HepG2 (cell line): ENCODE results near the gene PSPH. TPM values are rescaled to one million over a fixed set of nuclear protein-coding genes. Genes with fewer than 3 reads are reported as not detected.

ENCODE experiments used
- FLYWCH1 ChIP-seq: sonication (generic); formaldehyde crosslinking; IDR thresholded peaks from 2 replicates; pipeline ENCODE4 v1.8.1; 2023; ENCODE audit warnings: mild to moderate bottlenecking, missing genetic modification reagents
- MAZ ChIP-seq, 2 experiments: sonication (generic) in 1 of 2; formaldehyde crosslinking in 1 of 2; IDR thresholded peaks; 2 replicates each; pipeline versions ENCODE4 v1.5.0 to v1.6.1; 2012 to 2020; ENCODE audit warnings: low read depth in 2 of 2, mild to moderate bottlenecking in 2 of 2, borderline replicate concordance in 1 of 2, improper control_type of control experiment in 1 of 2, low read length in 1 of 2, missing genetic modification reagents in 1 of 2, moderate library complexity in 1 of 2
- NFKBIZ ChIP-seq: IDR thresholded peaks from 2 replicates; pipeline ENCODE4 v1.6.1; 2018; ENCODE audit warnings: missing genetic modification reagents, missing compliant biosample characterization
- PITX1 ChIP-seq: sonication (generic); formaldehyde crosslinking; IDR thresholded peaks from 2 replicates; pipeline ENCODE4 v1.5.1; 2020; ENCODE audit warnings: mild to moderate bottlenecking, missing genetic modification reagents
- SMAD9 ChIP-seq: sonication (generic); formaldehyde crosslinking; IDR thresholded peaks from 2 replicates; pipeline ENCODE4 v1.5.1; 2020; ENCODE audit warnings: mild to moderate bottlenecking, missing genetic modification reagents
- SNAI1 ChIP-seq: sonication (generic); formaldehyde crosslinking; IDR thresholded peaks from 2 replicates; pipeline ENCODE4 v1.5.0; 2020; ENCODE audit warnings: mild to moderate bottlenecking, missing genetic modification reagents, borderline replicate concordance
- YY1 ChIP-seq: IDR thresholded peaks from 2 replicates; pipeline ENCODE4 v1.6.1; 2011; ENCODE audit warnings: low read length, low read depth, moderate library complexity, mild to moderate bottlenecking; ENCODE audit not compliant: insufficient read depth, insufficient replicate concordance
- ZKSCAN8 ChIP-seq: IDR thresholded peaks from 2 replicates; pipeline ENCODE4 v1.6.1; 2016; ENCODE audit warnings: borderline replicate concordance, missing genetic modification reagents, missing compliant biosample characterization
- ZNF605 ChIP-seq: sonication (generic); formaldehyde crosslinking; IDR thresholded peaks from 2 replicates; pipeline ENCODE4 v1.8.0; 2022; ENCODE audit warnings: mild to moderate bottlenecking, missing genetic modification reagents
- ZNF781 ChIP-seq: sonication (generic); formaldehyde crosslinking; IDR thresholded peaks from 2 replicates; pipeline ENCODE4 v1.5.1; 2020; ENCODE audit warnings: borderline replicate concordance, mild to moderate bottlenecking, missing genetic modification reagents; ENCODE audit errors: not compliant biosample characterization
- polyA plus RNA-seq, 8 experiments: library from polyadenylated mRNA; depleted of rRNA in 3 of 8; stranded (reverse) in 7 of 8; unstranded in 1 of 8; fragments of >200 nt; fragmentation: Illumina TruSeq in 4 of 8; extraction: Trizol in 4 of 8; gene quantifications; 2 replicates each; pipeline versions ENCODE4 v1.2.1 to v1.2.3, GENCODE V29; 2011 to 2016; ENCODE audit warnings: low read depth in 4 of 8, missing spikeins in 1 of 8, mixed read lengths in 1 of 8; ENCODE audit not compliant: insufficient read depth in 1 of 8
- total RNA-seq, 5 experiments: library from RNA; depleted of rRNA; stranded (reverse); fragments of >200 nt; fragmentation: Illumina TruSeq; extraction: Trizol; gene quantifications; 2 replicates each; pipeline ENCODE4 v1.2.3, GENCODE V29; 2016; ENCODE audit warnings: low read depth in 1 of 5
- TF ChIP-seq, protein P1 (sequence below): sonication (generic); formaldehyde crosslinking; IDR thresholded peaks from 2 replicates; pipeline ENCODE4 v1.5.0; 2020; ENCODE audit warnings: mild to moderate bottlenecking, missing genetic modification reagents
- TF ChIP-seq, protein P2 (sequence below): sonication (generic); formaldehyde crosslinking; IDR thresholded peaks from 2 replicates; pipeline ENCODE4 v1.9.0; 2021; ENCODE audit warnings: missing genetic modification reagents, borderline replicate concordance
- TF ChIP-seq, protein P3 (sequence below): sonication (generic); formaldehyde crosslinking; IDR thresholded peaks from 2 replicates; pipeline ENCODE4 v1.4.0; 2020; ENCODE audit warnings: low read depth, mild to moderate bottlenecking, missing genetic modification reagents
- TF ChIP-seq, protein P4 (sequence below): sonication (generic); formaldehyde crosslinking; IDR thresholded peaks from 2 replicates; pipeline ENCODE4 v1.4.0; 2020; ENCODE audit warnings: missing genetic modification reagents
- TF ChIP-seq, protein P5 (sequence below): sonication (generic); formaldehyde crosslinking; IDR thresholded peaks from 2 replicates; pipeline ENCODE4 v1.5.1; 2020; ENCODE audit warnings: missing genetic modification reagents, mild to moderate bottlenecking, borderline replicate concordance

PSPH gene
- total and polyA plus RNA-seq, 2 of the 13 experiments (the other 11 are each of a cell fraction or from before 2014, with no cell fraction given), result 85.5 to 124 TPM

DNA sequence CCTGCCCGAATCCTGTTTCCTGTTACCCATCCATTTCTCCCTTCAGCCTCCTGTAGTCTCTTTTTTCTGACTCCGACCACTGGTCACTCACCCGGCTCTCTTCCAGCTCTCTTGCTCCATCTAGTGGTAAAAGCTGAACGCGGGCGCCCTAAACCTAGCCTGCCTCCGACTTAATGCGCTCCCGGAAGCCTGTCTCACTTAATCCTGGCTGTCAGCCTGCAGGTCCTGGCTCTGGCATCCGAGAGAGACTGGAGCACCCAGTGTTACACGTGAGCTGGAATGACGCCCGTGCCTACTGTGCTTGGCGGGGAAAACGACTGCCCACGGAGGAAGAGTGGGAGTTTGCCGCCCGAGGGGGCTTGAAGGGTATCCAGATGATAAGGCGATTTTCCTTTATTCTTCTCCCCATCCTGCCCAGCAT lies 23.1 kb upstream of the PSPH start (continued):
- TF ChIP-seq, protein P1, sequence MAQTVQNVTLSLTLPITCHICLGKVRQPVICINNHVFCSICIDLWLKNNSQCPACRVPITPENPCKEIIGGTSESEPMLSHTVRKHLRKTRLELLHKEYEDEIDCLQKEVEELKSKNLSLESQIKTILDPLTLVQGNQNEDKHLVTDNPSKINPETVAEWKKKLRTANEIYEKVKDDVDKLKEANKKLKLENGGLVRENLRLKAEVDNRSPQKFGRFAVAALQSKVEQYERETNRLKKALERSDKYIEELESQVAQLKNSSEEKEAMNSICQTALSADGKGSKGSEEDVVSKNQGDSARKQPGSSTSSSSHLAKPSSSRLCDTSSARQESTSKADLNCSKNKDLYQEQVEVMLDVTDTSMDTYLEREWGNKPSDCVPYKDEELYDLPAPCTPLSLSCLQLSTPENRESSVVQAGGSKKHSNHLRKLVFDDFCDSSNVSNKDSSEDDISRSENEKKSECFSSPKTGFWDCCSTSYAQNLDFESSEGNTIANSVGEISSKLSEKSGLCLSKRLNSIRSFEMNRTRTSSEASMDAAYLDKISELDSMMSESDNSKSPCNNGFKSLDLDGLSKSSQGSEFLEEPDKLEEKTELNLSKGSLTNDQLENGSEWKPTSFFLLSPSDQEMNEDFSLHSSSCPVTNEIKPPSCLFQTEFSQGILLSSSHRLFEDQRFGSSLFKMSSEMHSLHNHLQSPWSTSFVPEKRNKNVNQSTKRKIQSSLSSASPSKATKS, result no peak
- TF ChIP-seq FLYWCH1 (CRISPR knock-in tag) (no peak), ZNF605 (CRISPR knock-in tag) (0 out of 2 replicates have a peak, but pooled peaks have one; percentile 19), SMAD9 (CRISPR knock-in tag) (no peak), MAZ (IDR thresholded peaks at IDR 0.05; ENCODE audit: borderline replicate concordance, low read depth, low read length) (no peak), MAZ (CRISPR knock-in tag; IDR thresholded peaks at IDR 0.05; ENCODE audit: low read depth) (0 out of 2 replicates have a peak, but pooled peaks have one; percentile 17), SNAI1 (CRISPR knock-in tag) (no peak), NFKBIZ (no peak), ZKSCAN8 (no peak), PITX1 (CRISPR knock-in tag) (peak; percentile 55), YY1 (peak; percentile 23), ZNF781 (CRISPR knock-in tag) (peak; percentile 73)
- TF ChIP-seq, protein P2, sequence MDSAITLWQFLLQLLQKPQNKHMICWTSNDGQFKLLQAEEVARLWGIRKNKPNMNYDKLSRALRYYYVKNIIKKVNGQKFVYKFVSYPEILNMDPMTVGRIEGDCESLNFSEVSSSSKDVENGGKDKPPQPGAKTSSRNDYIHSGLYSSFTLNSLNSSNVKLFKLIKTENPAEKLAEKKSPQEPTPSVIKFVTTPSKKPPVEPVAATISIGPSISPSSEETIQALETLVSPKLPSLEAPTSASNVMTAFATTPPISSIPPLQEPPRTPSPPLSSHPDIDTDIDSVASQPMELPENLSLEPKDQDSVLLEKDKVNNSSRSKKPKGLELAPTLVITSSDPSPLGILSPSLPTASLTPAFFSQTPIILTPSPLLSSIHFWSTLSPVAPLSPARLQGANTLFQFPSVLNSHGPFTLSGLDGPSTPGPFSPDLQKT (CRISPR knock-in tag), result no peak
- TF ChIP-seq, protein P3, sequence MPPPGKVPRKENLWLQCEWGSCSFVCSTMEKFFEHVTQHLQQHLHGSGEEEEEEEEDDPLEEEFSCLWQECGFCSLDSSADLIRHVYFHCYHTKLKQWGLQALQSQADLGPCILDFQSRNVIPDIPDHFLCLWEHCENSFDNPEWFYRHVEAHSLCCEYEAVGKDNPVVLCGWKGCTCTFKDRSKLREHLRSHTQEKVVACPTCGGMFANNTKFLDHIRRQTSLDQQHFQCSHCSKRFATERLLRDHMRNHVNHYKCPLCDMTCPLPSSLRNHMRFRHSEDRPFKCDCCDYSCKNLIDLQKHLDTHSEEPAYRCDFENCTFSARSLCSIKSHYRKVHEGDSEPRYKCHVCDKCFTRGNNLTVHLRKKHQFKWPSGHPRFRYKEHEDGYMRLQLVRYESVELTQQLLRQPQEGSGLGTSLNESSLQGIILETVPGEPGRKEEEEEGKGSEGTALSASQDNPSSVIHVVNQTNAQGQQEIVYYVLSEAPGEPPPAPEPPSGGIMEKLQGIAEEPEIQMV (CRISPR knock-in tag), result no peak
- TF ChIP-seq, protein P4, sequence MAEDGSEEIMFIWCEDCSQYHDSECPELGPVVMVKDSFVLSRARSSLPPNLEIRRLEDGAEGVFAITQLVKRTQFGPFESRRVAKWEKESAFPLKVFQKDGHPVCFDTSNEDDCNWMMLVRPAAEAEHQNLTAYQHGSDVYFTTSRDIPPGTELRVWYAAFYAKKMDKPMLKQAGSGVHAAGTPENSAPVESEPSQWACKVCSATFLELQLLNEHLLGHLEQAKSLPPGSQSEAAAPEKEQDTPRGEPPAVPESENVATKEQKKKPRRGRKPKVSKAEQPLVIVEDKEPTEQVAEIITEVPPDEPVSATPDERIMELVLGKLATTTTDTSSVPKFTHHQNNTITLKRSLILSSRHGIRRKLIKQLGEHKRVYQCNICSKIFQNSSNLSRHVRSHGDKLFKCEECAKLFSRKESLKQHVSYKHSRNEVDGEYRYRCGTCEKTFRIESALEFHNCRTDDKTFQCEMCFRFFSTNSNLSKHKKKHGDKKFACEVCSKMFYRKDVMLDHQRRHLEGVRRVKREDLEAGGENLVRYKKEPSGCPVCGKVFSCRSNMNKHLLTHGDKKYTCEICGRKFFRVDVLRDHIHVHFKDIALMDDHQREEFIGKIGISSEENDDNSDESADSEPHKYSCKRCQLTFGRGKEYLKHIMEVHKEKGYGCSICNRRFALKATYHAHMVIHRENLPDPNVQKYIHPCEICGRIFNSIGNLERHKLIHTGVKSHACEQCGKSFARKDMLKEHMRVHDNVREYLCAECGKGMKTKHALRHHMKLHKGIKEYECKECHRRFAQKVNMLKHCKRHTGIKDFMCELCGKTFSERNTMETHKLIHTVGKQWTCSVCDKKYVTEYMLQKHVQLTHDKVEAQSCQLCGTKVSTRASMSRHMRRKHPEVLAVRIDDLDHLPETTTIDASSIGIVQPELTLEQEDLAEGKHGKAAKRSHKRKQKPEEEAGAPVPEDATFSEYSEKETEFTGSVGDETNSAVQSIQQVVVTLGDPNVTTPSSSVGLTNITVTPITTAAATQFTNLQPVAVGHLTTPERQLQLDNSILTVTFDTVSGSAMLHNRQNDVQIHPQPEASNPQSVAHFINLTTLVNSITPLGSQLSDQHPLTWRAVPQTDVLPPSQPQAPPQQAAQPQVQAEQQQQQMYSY (CRISPR knock-in tag), result no peak
- TF ChIP-seq, protein P5, sequence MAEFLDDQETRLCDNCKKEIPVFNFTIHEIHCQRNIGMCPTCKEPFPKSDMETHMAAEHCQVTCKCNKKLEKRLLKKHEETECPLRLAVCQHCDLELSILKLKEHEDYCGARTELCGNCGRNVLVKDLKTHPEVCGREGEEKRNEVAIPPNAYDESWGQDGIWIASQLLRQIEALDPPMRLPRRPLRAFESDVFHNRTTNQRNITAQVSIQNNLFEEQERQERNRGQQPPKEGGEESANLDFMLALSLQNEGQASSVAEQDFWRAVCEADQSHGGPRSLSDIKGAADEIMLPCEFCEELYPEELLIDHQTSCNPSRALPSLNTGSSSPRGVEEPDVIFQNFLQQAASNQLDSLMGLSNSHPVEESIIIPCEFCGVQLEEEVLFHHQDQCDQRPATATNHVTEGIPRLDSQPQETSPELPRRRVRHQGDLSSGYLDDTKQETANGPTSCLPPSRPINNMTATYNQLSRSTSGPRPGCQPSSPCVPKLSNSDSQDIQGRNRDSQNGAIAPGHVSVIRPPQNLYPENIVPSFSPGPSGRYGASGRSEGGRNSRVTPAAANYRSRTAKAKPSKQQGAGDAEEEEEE (CRISPR knock-in tag), result no peak
